SK-N-SH (cell line): ENCODE measurements around the gene LOXL4. TPM values are rescaled to one million over a fixed set of nuclear protein-coding genes. Genes with fewer than 3 reads are reported as not detected.

Source experiments
- CTCF ChIA-PET: fragments of 300-600, 350-600 bp; formaldehyde crosslinking; extraction: SDS; loops from one replicate; lab custom pipeline; 2021; lab: Yijun Ruan, JAX
- POLR2A ChIA-PET: fragments of 350-600 bp; sonication (Branson Sonifier 250); formaldehyde crosslinking; extraction: SDS; loops from one replicate; lab custom pipeline; 2020; ENCODE audit warnings: antibody characterized with exemption, inconsistent platforms; lab: Yijun Ruan, JAX
- DNase-seq: peaks from one replicate; pipeline ENCODE4 v3.0.0; 2012
- H2AFZ ChIP-seq: fragments of 200-600 bp; sonication (generic); 2 replicates; pipeline ENCODE4 v1.8.1; 2016; ENCODE audit warnings: antibody characterized with exemption, mild to moderate bottlenecking, low read depth
- H3F3A ChIP-seq: fragments of 200-600 bp; sonication (generic); replicated peaks from 2 replicates; pipeline ENCODE3; 2016; ENCODE audit warnings: antibody characterized with exemption, mild to moderate bottlenecking; ENCODE audit not compliant: insufficient read depth
- H3K27ac ChIP-seq, 2 experiments: fragments of 200-500 bp in 1 of 2; fragments of 200-600 bp in 1 of 2; sonication (Bioruptor generic) in 1 of 2; sonication (generic), shearing (Covaris generic) in 1 of 2; 2 replicates each; pipeline versions ENCODE4 v1.5.1 to v1.6.1; 2014 to 2016; ENCODE audit warnings: low read depth in 2 of 2, inconsistent platforms in 1 of 2, low read length in 1 of 2, mild to moderate bottlenecking in 1 of 2, mixed read lengths in 1 of 2
- H3K27me3 ChIP-seq: fragments of 200-600 bp; sonication (generic), shearing (Covaris generic); 2 replicates; pipeline ENCODE4 v1.6.1; 2016; ENCODE audit warnings: mixed run types; ENCODE audit not compliant: insufficient read depth
- H3K36me3 ChIP-seq, 2 experiments: fragments of 200-500 bp in 1 of 2; fragments of 200-600 bp in 1 of 2; sonication (Bioruptor generic) in 1 of 2; sonication (generic) in 1 of 2; replicated peaks in 1 of 2; 2 replicates each; pipeline versions ENCODE3 to v1.5.1; 2014 to 2016; ENCODE audit warnings: low read length in 1 of 2, mild to moderate bottlenecking in 1 of 2; ENCODE audit not compliant: insufficient read depth in 2 of 2, control insufficient read depth in 1 of 2
- H3K4me1 ChIP-seq, 2 experiments: fragments of 200-500 bp in 1 of 2; fragments of 200-600 bp in 1 of 2; sonication (Bioruptor generic) in 1 of 2; sonication (generic), shearing (Covaris generic) in 1 of 2; 2 replicates each; pipeline versions ENCODE4 v1.5.1 to v1.6.1; 2014 to 2016; ENCODE audit warnings: low read depth in 1 of 2, low read length in 1 of 2, mixed run types in 1 of 2; ENCODE audit not compliant: insufficient read depth in 2 of 2, control insufficient read depth in 1 of 2
- H3K4me2 ChIP-seq: fragments of 200-600 bp; sonication (generic), shearing (Covaris generic); 2 replicates; pipeline ENCODE4 v1.6.1; 2017; ENCODE audit warnings: mixed run types
- H3K4me3 ChIP-seq, 2 experiments: fragments of 200-500 bp in 1 of 2; fragments of 200-600 bp in 1 of 2; sonication (Bioruptor generic) in 1 of 2; sonication (generic), shearing (Covaris generic) in 1 of 2; 2 replicates each; pipeline versions ENCODE4 v1.5.1 to v1.8.1; 2014 to 2016; ENCODE audit warnings: low read depth in 2 of 2, inconsistent platforms in 1 of 2, low read length in 1 of 2, mild to moderate bottlenecking in 1 of 2, mixed read lengths in 1 of 2, moderate library complexity in 1 of 2
- H3K79me2 ChIP-seq: fragments of 200-600 bp; sonication (generic); 2 replicates; pipeline ENCODE4 v1.8.1; 2017; ENCODE audit warnings: mild to moderate bottlenecking; ENCODE audit not compliant: insufficient read depth
- H3K9ac ChIP-seq: fragments of 200-600 bp; sonication (generic); 2 replicates; pipeline ENCODE4 v1.6.1; 2017; ENCODE audit warnings: mixed run types
- H3K9me2 ChIP-seq: fragments of 200-600 bp; sonication (generic); 2 replicates; pipeline ENCODE4 v1.6.1; 2017; ENCODE audit warnings: mixed run types
- H3K9me3 ChIP-seq: fragments of 200-600 bp; sonication (generic); 2 replicates; pipeline ENCODE4 v1.6.1; 2017; ENCODE audit warnings: mixed run types, mild to moderate bottlenecking, moderate library complexity
- H4K20me1 ChIP-seq: fragments of 200-600 bp; sonication (generic); 2 replicates; pipeline ENCODE4 v1.6.1; 2017; ENCODE audit warnings: mild to moderate bottlenecking, mixed run types; ENCODE audit not compliant: insufficient read depth
- FOXM1 ChIP-seq: IDR thresholded peaks from 2 replicates; pipeline ENCODE4 v1.4.0; 2012; ENCODE audit warnings: low read depth, mild to moderate bottlenecking
- GATA2 ChIP-seq: sonication (generic); formaldehyde crosslinking; IDR thresholded peaks from 2 replicates; pipeline ENCODE4 v1.5.0; 2020; ENCODE audit warnings: mild to moderate bottlenecking, missing genetic modification reagents
- POLR2AphosphoS5 ChIP-seq: IDR thresholded peaks from 2 replicates; pipeline ENCODE4 v1.6.1; 2012; ENCODE audit warnings: low read depth, low read length
- RCOR1 ChIP-seq: fragments of 150-350 bp; IDR thresholded peaks from 2 replicates; pipeline ENCODE4 v1.6.1; 2017; ENCODE audit warnings: antibody characterized with exemption, low read length
- SMC3 ChIP-seq: IDR thresholded peaks from 2 replicates; pipeline ENCODE4 v1.6.1; 2012; ENCODE audit warnings: low read depth, low read length, improper control_type of control experiment
- TCF12 ChIP-seq: IDR thresholded peaks from 2 replicates; pipeline ENCODE4 v1.4.0; 2012
- YY1 ChIP-seq: IDR thresholded peaks from 2 replicates; pipeline ENCODE4 v1.4.0; 2012; ENCODE audit warnings: low read depth, mild to moderate bottlenecking
- WGBS: methylation state at CpG from one replicate; pipeline ENCODE4 v1.1.6; 2017; ENCODE audit warnings: low lambda C conversion rate; 5-methylcytosine and 5-hydroxymethylcytosine counted together
- polyA plus RNA-seq, 3 experiments: library from polyadenylated mRNA; depleted of rRNA; stranded (reverse); fragments of >200 nt; gene quantifications; 2 replicates each; pipeline ENCODE4 v1.2.3, GENCODE V29; 2012
- TF ChIP-seq, protein P1 (sequence below): fragments of 200-600 bp; sonication (generic); IDR thresholded peaks from 2 replicates; pipeline ENCODE4 v1.6.1; 2017; ENCODE audit warnings: antibody characterized with exemption, mild to moderate bottlenecking, moderate library complexity
- TF ChIP-seq, protein P2 (sequence below): IDR thresholded peaks from 2 replicates; pipeline ENCODE4 v1.4.0; 2012; ENCODE audit warnings: low read depth
- TF ChIP-seq, protein P3 (sequence below): fragments of 150-350 bp; IDR thresholded peaks from 2 replicates; pipeline ENCODE4 v1.6.1; 2017; ENCODE audit warnings: antibody characterized with exemption, low read length, low read depth, borderline replicate concordance
- TF ChIP-seq, protein P4 (sequence below): IDR thresholded peaks from 2 replicates; pipeline ENCODE4 v1.4.0; 2012; ENCODE audit warnings: low read depth, borderline replicate concordance
- TF ChIP-seq, protein P5 (sequence below): IDR thresholded peaks from 2 replicates; pipeline ENCODE4 v1.6.1; 2012; ENCODE audit warnings: mild to moderate bottlenecking, low read depth, low read length, moderate library complexity

Gene LOXL4
- polyA plus RNA-seq, 1 of the 3 experiments (the other 2 are of a cell fraction) = 1.7 TPM

DNA sequence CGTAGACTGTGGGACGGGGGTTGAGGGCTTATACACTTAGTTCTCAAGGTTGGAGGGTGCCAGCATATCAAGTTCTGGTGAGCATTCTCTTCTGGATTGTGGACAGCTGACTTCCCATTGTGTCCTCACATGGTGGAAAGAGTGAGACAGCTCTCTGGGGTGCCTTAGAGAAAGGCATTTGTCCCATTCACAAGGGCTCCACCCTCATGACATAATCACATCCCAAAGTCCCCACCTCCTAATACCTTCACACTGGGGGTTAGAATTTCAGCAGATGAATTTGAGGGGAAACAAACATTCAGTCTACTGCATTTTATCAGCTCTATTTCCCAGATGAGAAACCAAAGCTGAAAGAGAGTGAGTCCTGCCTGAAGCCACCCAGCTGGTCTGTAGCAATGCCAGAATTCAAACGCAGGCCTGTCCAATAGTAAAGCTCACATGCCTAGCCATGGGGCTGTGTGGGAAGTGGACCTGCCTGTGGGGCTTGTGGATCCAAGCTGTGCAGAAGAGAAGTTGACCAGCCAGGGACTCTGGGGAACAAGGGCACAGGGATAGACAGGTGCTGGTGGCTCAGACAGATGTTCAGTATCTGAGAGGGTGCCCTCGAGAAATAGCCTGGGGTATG lies 34.9 kb upstream of the LOXL4 start:
- Histone ChIP-seq H4K20me1 (no peaks in the 10 kb centered on the region), H3K9me3 (no peaks in the 10 kb centered on the region), H3K27ac (no peak overlapping the region), H3K9ac (no peak overlapping the region), H3K4me2 (no peak overlapping the region), H3K9me2 (no peaks in the 10 kb centered on the region), H3K4me1 (peaks cover 0 to 4% of the 10 kb centered on the region in 2 experiments; a peak in 1 of 4 replicates), H3K27me3 (no peaks in the 10 kb centered on the region)
- CTCF ChIA-PET = interaction anchor here (1.1 to 1.5 kb wide), 3 partner anchors 17 to 131 kb away, joined by 3 to 4 read pairs (median 3); no protein-coding TSS in a partner anchor
- WGBS = 62% methylated on average over 4 of the region's 4 CpGs
- TF ChIP-seq GATA2 (CRISPR knock-in tag) (no peak), RCOR1 (no peak), YY1 (no peak), TCF12 (no peak), POLR2AphosphoS5 (no peak), SMC3 (no peak), FOXM1 (no peak)
- TF ChIP-seq, protein P1, sequence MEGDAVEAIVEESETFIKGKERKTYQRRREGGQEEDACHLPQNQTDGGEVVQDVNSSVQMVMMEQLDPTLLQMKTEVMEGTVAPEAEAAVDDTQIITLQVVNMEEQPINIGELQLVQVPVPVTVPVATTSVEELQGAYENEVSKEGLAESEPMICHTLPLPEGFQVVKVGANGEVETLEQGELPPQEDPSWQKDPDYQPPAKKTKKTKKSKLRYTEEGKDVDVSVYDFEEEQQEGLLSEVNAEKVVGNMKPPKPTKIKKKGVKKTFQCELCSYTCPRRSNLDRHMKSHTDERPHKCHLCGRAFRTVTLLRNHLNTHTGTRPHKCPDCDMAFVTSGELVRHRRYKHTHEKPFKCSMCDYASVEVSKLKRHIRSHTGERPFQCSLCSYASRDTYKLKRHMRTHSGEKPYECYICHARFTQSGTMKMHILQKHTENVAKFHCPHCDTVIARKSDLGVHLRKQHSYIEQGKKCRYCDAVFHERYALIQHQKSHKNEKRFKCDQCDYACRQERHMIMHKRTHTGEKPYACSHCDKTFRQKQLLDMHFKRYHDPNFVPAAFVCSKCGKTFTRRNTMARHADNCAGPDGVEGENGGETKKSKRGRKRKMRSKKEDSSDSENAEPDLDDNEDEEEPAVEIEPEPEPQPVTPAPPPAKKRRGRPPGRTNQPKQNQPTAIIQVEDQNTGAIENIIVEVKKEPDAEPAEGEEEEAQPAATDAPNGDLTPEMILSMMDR = no peak
- TF ChIP-seq, protein P2, sequence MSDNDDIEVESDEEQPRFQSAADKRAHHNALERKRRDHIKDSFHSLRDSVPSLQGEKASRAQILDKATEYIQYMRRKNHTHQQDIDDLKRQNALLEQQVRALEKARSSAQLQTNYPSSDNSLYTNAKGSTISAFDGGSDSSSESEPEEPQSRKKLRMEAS = no peak
- TF ChIP-seq, protein P3, sequence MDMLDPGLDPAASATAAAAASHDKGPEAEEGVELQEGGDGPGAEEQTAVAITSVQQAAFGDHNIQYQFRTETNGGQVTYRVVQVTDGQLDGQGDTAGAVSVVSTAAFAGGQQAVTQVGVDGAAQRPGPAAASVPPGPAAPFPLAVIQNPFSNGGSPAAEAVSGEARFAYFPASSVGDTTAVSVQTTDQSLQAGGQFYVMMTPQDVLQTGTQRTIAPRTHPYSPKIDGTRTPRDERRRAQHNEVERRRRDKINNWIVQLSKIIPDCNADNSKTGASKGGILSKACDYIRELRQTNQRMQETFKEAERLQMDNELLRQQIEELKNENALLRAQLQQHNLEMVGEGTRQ = no peak
- TF ChIP-seq, protein P4, sequence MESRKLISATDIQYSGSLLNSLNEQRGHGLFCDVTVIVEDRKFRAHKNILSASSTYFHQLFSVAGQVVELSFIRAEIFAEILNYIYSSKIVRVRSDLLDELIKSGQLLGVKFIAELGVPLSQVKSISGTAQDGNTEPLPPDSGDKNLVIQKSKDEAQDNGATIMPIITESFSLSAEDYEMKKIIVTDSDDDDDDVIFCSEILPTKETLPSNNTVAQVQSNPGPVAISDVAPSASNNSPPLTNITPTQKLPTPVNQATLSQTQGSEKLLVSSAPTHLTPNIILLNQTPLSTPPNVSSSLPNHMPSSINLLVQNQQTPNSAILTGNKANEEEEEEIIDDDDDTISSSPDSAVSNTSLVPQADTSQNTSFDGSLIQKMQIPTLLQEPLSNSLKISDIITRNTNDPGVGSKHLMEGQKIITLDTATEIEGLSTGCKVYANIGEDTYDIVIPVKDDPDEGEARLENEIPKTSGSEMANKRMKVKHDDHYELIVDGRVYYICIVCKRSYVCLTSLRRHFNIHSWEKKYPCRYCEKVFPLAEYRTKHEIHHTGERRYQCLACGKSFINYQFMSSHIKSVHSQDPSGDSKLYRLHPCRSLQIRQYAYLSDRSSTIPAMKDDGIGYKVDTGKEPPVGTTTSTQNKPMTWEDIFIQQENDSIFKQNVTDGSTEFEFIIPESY = no peak
- TF ChIP-seq, protein P5, sequence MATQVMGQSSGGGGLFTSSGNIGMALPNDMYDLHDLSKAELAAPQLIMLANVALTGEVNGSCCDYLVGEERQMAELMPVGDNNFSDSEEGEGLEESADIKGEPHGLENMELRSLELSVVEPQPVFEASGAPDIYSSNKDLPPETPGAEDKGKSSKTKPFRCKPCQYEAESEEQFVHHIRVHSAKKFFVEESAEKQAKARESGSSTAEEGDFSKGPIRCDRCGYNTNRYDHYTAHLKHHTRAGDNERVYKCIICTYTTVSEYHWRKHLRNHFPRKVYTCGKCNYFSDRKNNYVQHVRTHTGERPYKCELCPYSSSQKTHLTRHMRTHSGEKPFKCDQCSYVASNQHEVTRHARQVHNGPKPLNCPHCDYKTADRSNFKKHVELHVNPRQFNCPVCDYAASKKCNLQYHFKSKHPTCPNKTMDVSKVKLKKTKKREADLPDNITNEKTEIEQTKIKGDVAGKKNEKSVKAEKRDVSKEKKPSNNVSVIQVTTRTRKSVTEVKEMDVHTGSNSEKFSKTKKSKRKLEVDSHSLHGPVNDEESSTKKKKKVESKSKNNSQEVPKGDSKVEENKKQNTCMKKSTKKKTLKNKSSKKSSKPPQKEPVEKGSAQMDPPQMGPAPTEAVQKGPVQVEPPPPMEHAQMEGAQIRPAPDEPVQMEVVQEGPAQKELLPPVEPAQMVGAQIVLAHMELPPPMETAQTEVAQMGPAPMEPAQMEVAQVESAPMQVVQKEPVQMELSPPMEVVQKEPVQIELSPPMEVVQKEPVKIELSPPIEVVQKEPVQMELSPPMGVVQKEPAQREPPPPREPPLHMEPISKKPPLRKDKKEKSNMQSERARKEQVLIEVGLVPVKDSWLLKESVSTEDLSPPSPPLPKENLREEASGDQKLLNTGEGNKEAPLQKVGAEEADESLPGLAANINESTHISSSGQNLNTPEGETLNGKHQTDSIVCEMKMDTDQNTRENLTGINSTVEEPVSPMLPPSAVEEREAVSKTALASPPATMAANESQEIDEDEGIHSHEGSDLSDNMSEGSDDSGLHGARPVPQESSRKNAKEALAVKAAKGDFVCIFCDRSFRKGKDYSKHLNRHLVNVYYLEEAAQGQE = no peak
- TF ChIP-seq, all 33 proteins: peak for 0
- POLR2A ChIA-PET = no interaction called here
- no peak overlapping the region for H2AFZ ChIP-seq
- no peaks in the 10 kb centered on the region for H3K79me2 ChIP-seq
- H3F3A ChIP-seq = no peaks in the 10 kb centered on the region
- H3K36me3 ChIP-seq = no peaks in the 10 kb centered on the region
- no peak for DNase-seq
- H3K4me3 ChIP-seq = no peak overlapping the region
